Amygdala (tissue), 56 donors: ENCODE results near the gene THSD7A.
"Not testable (repeated sequence)": the region's sequence is repeated elsewhere in the genome, so short reads cannot be mapped to it uniquely, and the experiment has no call there.

Experiments
- DNase-seq, 56 donors: peaks; one replicate each; lab custom pipeline; 2025; lab: John Stamatoyannopoulos, UW

Gene THSD7A

DNA sequence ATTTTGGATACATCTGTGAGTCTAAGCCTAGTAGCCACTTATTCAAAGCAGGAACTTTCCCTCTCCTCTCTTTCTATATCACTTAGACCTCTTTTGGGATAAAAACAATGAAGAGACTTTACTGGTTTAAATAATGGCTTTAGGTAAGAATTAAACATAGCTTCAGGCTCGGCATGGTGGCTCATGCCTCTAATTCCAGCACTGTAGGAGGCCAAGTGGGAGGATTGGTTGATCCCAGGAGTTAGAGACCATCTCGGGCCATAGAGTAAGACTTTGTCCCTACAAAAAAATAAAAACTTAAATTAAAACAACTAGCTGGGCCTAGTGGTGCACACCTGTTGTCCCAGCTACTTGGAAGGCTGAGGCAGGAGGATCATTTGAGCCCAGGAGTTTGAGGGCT, 304.3 kb downstream of the THSD7A start:
- DNase-seq, result no peak

DNA sequence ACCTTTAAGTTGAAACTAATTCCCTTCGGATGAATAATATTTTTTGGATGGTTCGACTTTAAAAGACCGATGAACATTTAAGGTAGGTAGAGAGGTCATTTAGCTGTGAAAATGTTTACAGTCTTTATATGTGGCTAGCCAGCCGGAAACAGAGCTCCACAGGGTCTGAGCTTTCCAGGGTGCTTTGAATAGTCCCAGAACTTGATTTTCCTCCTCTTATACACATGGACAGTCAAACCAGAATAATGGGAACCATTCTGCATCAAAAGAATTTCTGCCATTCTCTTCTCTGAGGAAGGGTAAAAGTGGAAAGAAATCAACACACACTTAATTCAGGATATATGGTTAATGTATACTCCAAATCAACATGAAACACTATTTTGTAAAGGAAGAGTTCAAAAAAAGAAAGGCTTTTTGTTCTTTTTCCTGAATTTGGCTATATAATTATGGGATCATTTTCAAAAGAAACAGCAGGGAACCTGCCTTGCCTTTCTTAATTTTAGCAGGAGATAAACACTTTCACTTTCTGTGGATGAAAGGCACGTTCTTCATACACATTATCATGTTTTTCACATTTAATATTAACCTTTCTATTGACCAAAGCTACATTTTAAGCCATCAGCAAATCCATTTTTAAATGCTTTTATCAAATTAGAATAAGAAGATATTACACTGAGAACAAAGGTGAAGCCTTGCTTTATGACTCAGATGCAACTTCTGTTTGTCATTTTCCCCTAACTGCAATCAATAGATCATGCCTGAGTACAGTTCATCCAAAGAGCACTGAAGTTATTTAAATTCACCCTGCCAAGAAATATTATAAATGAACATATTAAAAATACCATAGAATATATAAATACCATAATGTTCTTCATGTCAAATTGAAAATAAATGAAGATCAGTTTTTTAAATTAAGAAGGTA, 307.3 kb downstream of the THSD7A start:
- no peak for DNase-seq

DNA sequence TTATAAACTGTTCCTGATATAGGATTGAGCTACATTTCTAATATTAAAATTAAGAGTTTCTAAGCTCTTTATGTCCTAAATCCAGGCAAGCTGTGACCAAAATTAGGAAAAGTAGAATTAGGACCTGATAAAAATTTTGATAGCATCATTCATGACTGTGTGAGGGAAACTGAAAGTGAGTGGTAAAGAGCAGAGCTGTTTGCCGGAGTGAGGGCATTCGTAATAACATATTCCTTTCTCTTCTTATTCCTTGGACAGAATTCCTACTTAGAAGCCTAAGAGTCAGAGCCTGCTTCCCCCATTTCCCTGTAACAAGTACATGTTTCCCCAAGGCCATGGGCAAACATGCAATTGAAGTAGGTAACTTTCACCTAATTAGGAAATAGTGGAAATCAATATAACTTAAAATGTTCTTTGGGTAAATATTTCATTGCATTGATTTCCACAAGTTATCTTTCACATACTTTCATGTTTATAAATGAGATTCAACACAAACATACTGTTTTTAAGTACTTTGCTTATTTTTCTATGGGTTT, 310.0 kb downstream of the THSD7A start:
- DNase-seq, result not testable (repeated sequence)

DNA sequence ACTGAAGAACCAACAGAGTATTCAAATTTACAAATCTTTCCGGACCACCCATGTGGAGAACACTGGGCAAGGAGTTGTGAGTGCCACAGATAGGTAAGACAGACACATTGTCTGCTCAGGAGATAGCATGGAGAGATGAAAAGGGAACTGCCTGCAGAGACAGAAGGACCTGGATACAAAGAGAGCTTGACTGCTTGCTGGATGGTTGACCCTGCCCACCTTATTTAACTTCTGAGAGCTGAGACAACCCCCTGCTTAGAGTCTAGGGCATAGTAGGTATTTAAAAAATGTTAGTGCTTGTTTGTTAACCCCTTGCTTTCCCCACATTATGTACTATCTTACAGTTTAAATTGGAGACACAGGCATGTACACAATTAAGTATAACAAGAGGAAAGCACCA, 314.1 kb downstream of the THSD7A start:
- DNase-seq, result no peak

DNA sequence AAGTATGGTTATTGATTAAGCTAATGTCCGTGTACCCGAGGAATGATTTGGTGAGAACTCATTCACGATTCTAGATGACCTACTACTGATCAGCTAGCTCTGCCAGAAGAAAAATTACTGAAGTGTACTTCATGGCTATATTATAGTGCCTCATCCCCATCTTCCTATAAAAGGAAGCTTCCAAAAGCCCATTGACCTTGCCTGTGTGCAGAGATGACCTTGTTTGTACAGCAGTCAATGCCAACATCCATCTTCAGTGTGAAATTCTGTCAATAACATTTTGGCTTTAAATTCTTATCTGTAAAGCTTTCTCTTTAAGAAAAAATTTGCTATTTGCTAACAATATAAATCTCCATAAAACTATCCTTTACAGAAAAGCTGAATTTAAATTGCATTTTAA, 315.7 kb downstream of the THSD7A start:
- DNase-seq, result no peak

DNA sequence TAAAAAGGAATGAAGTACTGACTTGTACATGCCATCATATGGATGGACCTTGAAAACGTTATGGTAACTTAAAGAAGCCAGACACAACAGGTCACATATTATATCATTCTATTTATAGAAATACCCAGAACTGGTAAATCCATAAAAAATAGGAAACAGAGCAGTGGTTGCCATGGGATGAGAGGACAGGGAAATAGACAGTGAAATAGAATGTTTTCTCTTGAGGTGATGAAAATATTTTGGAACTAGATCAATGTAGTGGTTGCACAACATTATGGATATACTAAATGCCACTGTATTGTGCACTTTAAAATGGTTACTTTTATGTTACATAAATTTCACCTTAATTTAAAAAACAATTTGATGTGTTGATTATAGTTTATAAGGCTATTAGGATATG, 318.5 kb downstream of the THSD7A start:
- DNase-seq, result no peak

DNA sequence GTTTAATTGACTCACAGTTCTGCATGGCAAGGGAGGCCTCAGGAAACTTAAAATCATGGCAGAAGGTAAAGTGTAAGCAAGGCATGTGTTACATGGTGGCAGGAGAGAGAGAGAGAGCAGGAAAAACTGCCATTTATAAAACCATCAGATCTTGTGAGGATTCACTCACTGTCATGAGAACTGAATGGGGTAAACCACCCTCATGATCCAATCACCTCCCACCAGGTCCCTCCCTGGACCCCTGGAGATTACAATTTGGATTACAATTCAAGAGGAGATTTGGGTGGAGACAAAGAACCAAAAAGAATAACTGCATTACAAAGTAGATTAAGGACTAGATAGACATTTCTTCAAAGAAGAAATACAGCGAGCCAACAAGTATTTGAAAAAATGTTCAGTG, 324.1 kb downstream of the THSD7A start:
- no peak for DNase-seq

DNA sequence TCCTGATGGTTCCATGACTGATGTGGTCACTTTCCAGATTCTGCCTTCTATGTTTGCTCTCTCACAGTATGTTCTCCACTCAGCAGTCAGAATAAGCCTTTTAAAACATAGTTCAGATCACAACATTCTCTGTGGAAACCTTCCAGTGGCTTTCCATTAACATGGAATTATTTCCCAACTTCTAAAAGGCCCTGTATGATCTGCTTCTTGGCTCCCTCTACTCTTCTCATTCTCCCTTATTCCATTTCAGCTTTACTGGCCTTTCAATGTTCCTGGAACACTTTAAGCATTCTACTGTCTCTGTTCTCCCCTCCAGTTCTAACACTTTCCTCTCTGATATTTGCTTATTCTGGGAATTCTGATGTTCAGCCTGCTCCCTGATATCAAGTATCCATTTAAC, 325.6 kb downstream of the THSD7A start:
- no peak for DNase-seq

DNA sequence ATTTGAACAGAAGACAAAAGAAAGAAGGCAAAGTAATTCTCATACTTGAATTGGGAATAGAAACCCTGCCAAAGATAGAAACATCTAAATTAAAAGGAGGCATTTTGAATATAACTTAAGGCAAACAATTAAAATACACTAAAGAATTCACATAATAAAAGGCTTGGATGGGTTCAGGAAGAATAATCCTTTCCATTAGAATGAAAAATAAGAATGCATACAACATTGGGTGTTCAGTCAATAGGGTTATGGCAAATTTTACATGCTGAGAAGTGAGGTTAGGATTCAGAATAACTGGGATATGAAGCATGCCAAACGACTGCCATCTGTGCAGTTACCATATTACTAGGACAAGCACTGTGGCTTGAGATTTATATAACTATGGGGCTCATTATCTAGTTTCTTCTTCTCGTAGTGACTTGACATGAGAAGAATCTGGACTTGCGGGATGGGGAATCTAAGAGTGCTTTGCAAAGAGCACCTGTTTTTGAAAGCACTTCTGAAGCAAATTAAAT, 326.5 kb downstream of the THSD7A start:
- no peak for DNase-seq

DNA sequence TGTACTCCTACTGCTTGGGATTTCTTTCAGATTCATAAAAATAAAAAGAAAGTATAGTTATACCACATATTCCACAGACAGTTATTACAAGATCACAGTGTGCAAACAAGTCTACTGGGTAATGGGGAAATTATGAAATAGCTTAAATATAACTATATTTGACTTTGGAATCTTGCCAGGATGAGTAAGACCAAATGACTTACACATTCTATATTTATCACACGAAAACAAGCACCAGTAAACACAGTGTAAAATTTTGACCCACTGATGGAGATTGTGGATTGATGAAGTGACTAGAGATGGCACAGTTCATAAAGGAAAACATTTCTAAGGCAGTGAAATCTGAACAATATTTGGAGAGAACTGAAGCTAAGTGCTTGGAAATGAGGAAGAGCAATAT, 339.7 kb downstream of the THSD7A start:
- DNase-seq, result no peak

DNA sequence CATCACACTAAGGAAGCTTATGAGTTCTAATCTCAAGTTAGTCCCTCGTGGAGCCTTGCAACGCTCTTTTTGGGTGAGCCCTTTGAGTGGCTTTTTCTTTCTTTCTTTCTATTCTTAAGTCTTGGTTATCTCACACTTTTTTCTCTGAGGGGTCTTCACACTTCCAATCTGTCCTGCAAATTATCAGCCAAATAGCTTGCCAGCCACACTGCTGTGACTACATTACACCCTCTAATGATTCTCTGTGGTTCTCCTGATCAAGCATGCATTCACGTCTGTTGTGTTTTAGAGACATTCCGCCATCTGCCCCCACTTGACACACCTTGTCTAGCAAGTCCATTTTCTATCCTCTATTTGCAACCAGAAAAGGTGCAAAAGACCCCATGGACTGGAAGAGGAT, 340.2 kb downstream of the THSD7A start:
- DNase-seq, result no peak

DNA sequence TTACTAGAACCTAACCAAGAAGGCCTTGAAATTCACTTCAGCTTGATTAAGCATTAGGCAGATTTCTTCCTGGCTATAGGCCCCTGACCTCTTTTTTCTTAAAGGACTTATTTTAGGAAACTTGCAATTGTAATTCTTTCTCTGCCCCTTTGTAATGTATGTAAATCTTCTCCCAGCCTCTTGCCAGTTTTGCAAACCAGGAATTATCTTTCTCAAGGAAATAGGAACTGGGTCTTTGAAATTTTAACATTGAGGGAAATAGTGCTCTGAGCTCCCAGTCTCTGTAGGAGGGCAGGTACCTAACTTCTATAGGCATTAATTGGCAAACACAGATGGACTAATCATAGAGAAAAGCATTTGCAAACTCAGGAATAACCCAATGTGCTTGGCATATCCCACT, 342.7 kb downstream of the THSD7A start:
- no peak for DNase-seq

DNA sequence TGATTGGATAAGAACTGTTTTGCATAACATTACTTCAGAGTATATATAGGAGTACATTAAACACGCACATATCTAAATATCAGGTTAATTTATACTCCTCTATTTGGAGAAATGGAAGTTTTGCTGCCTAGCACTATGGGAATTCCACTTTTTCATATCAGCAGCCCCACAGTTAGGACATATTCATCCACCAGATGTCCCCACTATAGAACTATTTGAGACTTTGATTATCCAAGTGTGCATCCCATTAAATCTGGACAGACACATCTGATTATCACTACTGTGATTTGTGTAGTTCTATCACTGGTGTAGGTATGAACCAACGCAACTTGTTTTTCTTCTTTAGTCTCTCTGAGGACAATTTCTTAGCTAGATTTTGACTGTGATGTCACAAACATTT, 345.7 kb downstream of the THSD7A start:
- no peak for DNase-seq

DNA sequence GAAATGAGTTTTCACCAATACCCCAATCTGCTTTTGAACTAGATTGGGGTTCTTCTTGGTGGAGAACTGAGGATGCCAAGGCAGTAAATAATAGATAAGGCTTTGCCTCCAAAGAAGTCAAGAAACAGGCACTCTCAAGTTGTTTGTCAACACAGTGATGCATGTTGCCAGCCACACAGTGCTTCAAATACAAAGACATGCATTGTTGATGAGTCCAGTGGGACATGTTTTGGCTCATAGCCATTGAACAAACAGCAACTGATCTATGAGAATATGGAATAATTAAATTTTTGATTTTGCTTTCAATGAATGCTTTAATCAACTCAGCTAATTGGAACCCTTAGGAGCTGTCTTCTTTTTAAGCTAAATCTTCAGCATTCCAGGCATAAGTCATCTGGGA, 346.4 kb downstream of the THSD7A start:
- peak in 1 of 56 donors; percentile 10 for DNase-seq

DNA sequence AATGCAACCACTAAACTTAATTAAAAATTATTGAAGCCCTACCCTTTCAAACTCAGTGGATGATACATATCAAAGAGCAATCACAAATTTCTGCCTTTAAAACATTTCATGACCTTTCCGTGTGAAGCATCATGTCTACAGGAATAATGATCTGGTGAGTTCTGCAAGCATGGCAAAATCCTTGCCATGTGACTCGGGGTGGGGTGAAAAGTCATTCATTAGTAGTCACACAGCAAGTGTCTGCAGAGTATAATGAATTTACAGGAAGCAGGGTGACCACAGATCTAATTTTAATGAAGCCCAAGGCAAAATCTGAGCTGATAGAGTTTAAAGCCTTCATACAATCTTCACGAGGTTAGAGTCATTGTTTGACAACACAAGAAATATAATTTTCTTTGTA, 351.9 kb downstream of the THSD7A start:
- no peak for DNase-seq

DNA sequence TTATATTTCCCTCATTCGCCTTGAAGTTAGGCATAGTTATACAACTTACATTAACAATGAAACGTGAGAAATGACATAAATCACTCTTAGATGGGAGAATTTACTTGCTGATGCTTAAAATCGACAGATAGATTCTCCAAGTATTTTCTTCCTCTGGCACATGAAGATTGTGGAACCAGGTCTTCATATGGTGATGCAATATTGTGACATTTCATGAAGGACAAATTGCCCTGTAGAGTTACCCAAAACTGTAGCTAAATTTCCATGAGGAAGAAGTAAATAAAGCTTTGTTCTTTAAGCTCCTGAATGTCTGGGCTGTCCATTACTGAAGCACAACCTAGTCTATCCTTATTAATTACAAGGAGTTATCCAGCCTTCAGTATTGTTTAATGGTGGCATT, 353.1 kb downstream of the THSD7A start:
- DNase-seq, result no peak

DNA sequence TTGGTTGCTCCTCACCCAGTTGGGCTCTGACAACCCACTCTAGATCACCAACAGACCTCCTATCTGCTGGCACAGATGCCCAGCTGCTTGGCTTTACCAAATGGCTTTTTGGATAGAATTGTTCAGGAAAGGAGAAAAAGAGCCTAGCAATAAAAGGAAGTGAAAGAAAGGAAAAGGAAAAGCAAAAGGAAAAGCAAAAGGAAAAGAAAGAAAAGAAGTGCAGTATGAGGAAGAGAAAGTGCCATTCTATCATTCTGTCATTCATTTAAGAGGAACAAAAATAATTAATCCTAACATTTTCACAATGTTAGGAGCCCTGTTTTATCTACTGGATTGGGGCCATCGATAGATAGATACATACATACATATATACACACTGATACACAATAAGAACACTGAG, 353.6 kb downstream of the THSD7A start:
- no peak for DNase-seq

DNA sequence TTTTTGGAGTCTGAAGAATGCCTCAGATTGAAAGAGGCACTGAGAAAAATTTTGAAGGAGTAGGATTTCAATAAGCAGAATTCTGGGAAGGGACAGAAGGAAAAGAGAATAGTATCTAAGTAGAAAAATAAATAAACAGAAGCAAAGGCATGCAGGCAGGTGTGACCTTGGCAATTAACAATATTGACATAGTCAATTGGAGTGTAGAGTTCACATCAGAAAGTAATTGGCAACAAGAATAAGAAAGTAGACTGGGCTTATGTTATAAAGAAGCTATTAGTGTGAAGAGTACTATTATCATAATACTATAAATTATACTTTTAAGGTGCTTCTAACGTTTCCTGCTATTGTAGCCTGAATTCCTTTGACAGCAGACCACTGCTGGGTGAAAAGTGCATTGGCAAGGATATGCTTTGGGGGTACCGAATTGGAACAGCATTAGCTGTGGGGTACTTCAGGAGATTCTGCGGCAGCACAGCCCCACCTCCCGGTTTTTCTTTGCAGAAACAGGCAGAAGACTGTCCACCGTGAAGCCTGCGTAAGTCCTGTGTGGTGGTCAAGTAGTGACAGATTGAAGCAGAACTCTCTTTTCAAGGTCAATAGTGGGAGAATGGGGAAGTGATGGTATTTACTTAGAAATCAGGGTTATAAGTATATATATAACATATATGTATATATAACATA, 357.0 kb downstream of the THSD7A start:
- no peak for DNase-seq

DNA sequence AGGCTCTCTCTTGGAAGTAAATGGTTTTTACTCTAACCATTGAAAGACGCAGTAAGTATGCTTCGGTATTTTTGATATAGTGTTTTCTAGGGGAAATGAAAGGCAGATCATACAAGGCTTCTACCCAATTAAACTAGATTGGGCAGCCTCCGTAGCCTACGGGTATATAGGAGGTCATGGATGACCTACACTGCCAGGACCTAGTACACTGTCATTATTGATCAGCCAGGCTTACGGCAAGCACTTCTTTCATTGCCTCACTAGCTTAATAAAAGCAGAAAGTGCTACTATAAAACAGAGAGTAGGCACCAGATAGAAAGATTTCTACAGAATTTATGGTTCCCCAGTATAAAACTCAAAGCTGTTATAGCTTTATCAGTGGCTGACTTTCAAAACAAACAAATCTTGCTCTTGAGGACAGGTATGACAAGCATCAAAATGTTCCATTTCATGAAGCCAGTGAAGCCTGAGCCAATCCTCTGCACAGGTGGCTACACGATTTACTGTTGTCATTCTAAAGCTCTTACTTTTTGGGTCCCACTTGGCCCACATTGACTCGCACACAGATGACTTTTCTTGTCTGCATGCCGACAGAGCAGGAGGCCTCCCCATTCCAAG, 358.1 kb downstream of the THSD7A start:
- DNase-seq, result no peak

DNA sequence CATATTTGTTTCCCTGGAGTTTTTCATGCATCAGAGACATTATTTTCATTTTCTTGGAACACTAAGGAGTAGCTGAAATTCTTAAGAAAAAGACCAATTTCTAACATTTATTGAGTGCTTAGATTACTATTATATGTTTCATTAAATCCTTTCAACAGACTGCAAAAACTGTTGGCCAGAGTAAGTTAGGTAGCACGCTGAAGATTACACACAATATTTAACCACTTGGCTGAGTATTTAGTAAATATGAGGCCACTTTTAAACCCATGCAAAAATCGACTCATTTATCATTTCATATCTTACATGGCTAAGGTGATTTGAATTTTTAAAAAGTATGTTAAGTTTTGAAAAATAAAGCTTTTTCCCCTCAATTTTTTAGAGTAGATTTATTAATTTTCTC, 358.8 kb downstream of the THSD7A start:
- no peak for DNase-seq

DNA sequence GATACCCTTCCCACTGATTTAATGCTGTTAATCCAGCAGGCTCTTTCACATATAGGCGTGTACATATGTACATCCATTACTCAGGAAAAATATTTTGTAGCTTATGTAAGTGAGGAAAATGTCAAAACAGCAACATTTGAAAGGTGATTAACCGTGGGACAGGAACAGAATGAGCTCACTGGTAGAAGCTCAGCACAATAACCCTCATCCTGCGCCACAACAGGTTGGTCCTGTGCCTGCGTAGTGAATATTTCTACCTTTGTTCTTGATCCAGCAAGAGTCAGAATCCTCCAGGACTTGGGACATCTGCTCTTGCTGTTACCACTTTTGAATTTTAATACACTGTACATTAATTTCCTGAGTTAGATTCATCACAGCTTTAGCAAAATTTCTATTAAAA, 359.4 kb downstream of the THSD7A start:
- no peak for DNase-seq
